T-helper 2 cell (primary cell): ENCODE results near the gene INO80E.
"Not testable (repeated sequence)": the region's sequence is repeated elsewhere in the genome, so short reads cannot be mapped to it uniquely, and the experiment has no call there.

Experiments used
- DNase-seq, 5 experiments: peaks; one replicate each; pipeline versions ENCODE4 v3.0.0 to v3.0.0-alpha.2; 2012 to 2022

Gene INO80E

GRCh38 chr16:30010844-30011713 is 15.0 kb downstream of the INO80E start, which contains the start of gene DOC2A:
DOC2A (minus strand) TSS chr16:30011027; CDS start chr16:30010222, 805 bp downstream.
- peak in 2 of 5 experiments; percentile 15 to 47 for DNase-seq

DNA sequence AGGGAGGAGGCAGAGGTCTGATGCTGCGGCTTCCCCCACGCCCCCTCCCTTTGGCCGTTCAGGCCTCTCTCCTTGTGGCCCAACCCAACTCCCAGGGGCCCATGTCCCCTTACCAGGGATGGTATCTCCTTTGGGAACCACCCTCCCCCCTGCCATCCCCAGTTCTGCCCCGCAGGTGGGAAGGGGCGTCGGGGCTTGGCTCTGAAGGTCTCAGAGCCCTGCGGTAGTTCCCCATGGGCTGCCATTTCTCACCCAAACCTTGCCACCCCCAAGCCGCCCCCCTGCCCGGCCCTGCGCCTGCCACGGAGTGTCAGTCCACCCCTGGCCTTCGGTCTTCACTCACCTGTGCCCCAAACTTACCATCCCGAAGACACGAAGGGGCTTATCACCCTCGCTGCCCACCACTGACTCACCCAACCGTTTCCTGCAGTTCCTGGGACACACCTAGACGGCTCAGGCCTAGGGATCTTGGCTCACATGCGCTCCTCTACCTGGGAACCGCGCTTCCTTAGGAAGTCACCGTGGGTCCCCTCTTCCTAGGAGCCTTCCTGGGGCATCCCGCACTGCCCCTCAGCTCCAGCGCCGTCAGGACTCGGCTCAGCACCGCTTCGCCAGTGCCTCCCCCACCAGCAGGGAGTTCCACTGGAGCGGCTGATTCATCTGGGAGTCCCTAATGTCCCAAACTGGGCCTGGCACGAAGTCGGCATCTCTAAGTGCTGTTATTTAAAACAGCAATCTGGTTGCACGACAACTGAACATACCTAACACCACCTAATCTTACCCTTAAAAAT is 15.9 kb downstream of the INO80E start:
- DNase-seq = no peak

- not testable (repeated sequence) for DNase-seq
Observed at GRCh38 chr16:30012598-30012997, 16.6 kb downstream of the INO80E start.

DNA sequence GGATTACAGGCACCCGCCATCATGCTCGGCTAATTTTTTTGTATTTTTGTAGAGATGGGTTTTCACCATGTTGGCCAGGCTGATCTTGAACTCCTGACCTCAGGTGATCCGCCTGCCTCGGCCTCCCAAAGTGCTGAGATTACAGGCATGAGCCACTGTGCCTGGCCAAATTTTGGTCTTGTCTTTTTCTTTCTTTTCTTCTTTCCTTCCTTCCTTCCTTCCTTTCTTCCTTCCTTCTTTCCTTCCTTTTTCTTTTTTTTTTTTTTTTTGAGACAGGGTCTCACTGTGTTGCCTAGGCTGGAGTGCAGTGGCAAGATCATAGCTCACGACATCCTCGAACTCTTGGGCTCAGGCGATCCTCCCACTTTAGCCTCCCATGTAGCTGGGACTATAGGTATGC is 19.4 kb downstream of the INO80E start:
- DNase-seq = not testable (repeated sequence)

GRCh38 chr16:30016555-30017276 is 20.7 kb downstream of the INO80E start:
- DNase-seq = no peak

GRCh38 chr16:30017277-30017656 is 21.2 kb downstream of the INO80E start:
- no peak for DNase-seq

DNA sequence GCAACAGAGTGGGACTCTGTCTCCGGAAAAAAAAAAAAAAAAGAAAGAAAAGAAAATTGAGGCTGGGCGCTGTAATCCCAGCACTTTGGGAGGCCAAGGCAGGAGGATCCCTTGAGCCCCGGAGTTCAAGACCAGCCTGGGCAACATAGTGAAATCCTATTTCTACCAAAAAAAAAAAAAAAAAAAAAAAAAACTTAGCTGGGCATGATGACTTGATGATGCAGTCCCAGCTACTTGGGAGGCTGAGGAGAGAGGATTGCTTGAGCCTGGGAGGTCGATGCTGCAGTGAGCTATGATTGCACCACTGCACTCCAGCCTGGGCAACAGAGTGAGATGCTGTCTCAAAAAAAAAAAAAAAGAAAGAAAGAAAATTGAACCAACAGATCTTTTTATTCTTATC is 21.9 kb downstream of the INO80E start:
- DNase-seq = not testable (repeated sequence)

- DNase-seq = no peak
Observed at GRCh38 chr16:30018731-30019158, 22.7 kb downstream of the INO80E start.

DNA sequence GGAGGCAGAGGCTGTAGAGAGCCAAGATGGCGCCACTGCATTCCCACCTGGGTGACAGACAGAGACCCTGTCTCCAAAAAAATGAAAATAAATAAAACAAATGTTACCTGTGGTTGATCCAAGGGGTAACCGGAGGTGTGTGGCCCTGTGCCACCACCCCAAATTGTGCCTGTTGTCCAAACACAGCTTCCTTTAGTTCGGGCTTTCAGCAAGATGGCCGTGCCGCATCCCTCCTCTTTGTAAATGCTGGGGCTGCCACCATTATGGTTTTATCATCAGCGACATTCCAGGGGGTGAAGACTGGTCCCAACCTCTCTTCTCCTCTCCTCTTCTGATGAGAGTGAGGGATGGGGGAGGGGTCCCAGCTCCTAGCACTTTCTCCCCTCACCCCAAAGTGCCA is 26.8 kb downstream of the INO80E start, which contains the start of gene C16orf92:
Gene C16orf92, plus strand, starts transcription at position 312 of the 400 bp plus-strand sequence. CDS start 143 bp downstream, outside the sequence.
- DNase-seq = no peak

DNA sequence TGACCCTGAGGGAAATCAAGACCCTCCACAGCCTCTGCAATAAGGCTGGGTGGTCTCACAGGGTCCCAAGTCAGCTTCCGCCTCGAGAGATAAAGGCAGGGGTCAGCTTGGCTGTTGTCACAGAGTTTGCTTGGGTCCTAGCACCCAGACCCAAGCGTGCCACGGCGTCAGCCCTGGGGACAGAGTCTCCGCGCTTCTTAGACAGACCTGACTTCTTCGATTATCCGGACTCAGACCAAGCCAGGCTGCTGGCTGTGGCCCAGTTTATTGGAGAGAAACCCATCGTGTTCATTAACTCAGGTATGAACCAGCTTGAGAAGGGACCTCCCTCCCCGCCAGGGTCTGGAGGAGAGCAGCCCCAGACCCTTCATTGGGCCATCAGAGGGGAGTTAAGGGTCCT is 27.5 kb downstream of the INO80E start:
- no peak for DNase-seq

DNA sequence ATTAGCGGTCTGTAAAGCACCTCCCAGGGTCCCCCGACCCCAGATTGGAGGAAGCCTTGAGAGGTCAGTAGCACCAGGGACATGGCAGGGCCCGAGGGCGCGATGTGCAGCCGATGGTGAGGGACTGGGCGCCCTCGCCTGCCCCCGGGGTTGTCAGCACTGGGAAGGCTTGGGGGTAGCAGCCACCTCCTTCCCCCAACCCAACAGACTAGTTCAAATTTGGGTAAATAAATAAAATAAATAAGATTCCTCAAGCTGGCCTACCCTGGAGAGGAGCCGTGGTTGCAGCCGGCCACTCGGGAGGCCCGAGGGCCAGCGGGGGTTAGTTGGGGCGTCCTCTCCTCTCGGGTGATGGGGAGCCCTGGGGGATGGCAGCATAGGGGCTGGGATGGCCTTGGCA is 28.4 kb downstream of the INO80E start:
- no peak for DNase-seq

DNA sequence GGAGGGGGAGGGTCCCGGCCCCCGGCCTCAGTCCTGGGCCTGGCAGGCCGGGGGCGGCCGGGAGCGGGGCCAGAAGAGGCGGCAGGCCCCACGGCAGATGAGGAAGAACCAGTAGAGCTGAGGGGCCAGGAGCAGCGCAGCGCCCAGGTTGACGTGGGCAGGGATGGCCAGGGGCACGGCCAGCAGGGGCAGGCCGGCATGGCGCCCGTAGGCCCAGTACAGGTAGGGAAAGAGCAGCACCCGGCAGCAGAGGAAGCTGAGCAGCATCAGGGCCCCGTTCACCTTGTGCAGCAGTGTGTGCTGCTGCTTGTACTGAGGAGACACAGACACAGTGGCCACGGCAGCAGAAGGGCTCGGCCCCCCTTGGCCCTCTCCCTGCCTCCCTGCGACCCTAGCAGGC is 29.1 kb downstream of the INO80E start:
- DNase-seq = no peak

GRCh38 chr16:30025574-30025973 is 29.5 kb downstream of the INO80E start:
- DNase-seq = no peak

- no peak for DNase-seq
Observed at GRCh38 chr16:30026449-30026848, 30.4 kb downstream of the INO80E start.

GRCh38 chr16:30027588-30028437 is 31.8 kb downstream of the INO80E start:
- no peak for DNase-seq

- DNase-seq = no peak
Observed at GRCh38 chr16:30028438-30029076, 32.5 kb downstream of the INO80E start.

GRCh38 chr16:30030011-30030685 is 34.1 kb downstream of the INO80E start:
- no peak for DNase-seq

DNA sequence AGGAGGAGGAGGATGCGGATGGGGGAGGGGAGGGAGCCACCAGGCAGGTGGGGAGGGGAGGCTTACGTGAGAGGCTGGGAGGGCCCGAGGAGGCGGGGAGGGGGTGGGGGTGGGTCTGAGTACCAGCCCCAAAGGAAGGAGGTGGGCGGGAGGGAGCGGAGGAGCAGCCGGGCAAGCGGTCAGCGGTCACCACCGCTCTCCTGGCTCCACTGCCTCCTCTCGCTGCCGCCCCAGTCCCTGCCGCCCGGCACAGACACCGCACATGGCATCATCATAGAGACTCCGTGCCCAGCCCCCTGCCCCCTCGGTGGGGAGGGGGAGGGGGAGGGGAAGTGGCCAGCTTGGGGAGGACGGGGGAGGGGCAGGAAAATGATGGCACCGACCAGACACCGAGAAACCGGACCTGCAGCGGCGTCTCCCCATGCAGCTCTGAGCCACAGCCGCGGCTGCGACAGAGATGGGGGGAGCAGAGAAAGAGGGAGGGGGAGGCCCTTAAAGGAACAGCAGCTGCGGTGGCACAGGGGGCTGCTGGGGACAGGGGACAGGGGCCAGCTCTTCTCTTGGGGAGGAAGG is 34.9 kb downstream of the INO80E start, which contains the start of gene TLCD3B:
Gene TLCD3B, minus strand, starts transcription at position 431 of the 573 bp plus-strand sequence. CDS start 744 bp downstream, outside the sequence.
- no peak for DNase-seq

GRCh38 chr16:30031477-30031918 is 35.5 kb downstream of the INO80E start:
- DNase-seq = no peak
